ENCODE data around the gene CHRNB4.

CHRNB4 gene

DNA sequence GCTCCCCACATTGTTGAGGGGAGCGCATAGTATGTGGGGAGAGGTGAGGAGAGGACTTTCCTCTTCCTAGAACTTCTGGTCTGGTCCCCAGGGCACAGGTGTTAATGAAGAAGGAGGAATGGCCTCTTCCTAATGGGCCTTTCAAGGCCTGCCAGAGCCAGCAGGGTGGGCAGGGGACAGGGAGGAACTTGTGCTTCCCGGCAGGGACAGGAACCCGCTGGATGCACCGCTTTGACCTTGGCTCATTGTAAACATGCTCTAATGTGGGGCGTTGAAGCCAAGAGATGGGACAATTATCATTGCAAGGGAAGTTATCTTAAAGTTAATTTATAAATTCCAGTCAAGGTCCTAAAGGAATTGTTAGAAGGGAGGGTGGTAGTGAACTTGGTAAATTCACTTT, 21.0 kb upstream of the CHRNB4 start:
- DNase-seq (ENCODE audit: low read depth), result no peak
- TF ChIP-seq CTCF (IDR thresholded peaks at IDR 0.05; ENCODE audit: low read depth, low read length) (no peak), MYC (IDR thresholded peaks at IDR 0.05; ENCODE audit: low read depth, low read length) (no peak), POLR2A (IDR thresholded peaks at IDR 0.05; ENCODE audit: extremely low read depth, insufficient read length) (no peak)
- TF ChIP-seq, protein P1, sequence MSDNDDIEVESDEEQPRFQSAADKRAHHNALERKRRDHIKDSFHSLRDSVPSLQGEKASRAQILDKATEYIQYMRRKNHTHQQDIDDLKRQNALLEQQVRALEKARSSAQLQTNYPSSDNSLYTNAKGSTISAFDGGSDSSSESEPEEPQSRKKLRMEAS (IDR thresholded peaks at IDR 0.05; ENCODE audit: low read depth, low read length), result no peak

DNA sequence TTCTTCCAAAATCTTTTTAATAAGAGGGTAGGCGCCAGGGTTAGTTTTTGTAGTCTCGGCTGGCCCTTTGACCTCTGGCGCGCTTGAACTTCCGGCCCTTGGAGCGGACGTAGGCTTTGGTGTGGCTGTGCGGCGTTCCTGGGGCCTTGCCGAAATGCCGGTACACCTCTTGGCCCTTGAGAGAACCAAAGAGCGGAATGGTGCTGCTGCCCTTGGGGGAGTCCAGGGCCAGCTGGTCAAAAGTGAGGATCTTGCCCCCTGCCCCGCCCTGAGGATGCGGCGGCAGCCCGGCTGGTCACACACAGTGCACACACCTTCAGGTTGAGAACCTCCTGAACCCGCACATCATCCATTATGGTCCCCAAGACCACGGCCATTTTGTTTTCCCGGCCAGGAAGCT, 20.0 kb upstream of the CHRNB4 start:
- TF ChIP-seq, protein P1 (IDR thresholded peaks at IDR 0.05; ENCODE audit: low read depth, low read length), result no peak
- TF ChIP-seq MYC (IDR thresholded peaks at IDR 0.05; ENCODE audit: low read depth, low read length) (no peak), CTCF (IDR thresholded peaks at IDR 0.05; ENCODE audit: low read depth, low read length) (no peak), POLR2A (IDR thresholded peaks at IDR 0.05; ENCODE audit: extremely low read depth, insufficient read length) (no peak)
- DNase-seq (ENCODE audit: low read depth), result no peak

More for the DNA sequence above, 21.0 kb upstream of the CHRNB4 start:
- H3K4me3 ChIP-seq (ENCODE audit: low read depth, low read length), result no peak overlapping the region

DNA sequence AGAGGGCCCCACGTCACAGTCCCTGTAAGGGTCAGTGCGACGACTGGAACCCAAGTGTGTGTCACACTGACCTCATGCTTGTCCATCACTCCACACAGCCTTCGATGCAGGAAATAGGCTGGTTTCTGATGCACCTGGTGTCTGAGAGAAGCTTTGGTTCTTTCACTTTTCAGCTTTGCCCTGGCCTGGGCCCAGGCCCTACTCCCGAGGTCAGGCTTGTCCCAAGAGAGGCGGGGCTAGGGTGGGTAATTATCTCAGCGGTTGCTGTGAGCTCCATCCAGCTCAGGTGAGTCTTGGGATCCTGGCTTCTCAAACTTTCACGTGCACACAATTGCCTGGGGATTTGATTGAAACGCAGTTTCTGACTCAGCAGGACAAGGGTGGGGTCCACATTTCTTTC, 19.6 kb upstream of the CHRNB4 start:
- H3K4me3 ChIP-seq (ENCODE audit: low read depth, low read length), result no peak overlapping the region
- TF ChIP-seq POLR2A (IDR thresholded peaks at IDR 0.05; ENCODE audit: extremely low read depth, insufficient read length), result no peak
- TF ChIP-seq MYC (IDR thresholded peaks at IDR 0.05; ENCODE audit: low read depth, low read length), result no peak
- no peak for TF ChIP-seq CTCF (IDR thresholded peaks at IDR 0.05; ENCODE audit: low read depth, low read length)
- TF ChIP-seq, protein P1 (IDR thresholded peaks at IDR 0.05; ENCODE audit: low read depth, low read length), result no peak

More for the DNA sequence above, 20.0 kb upstream of the CHRNB4 start:
- no peak overlapping the region for H3K4me3 ChIP-seq (ENCODE audit: low read depth, low read length)

GRCh38 chr15:78658823-78659222, 17.8 kb upstream of the CHRNB4 start:
- DNase-seq (ENCODE audit: low read depth), result no peak
- TF ChIP-seq, protein P1 (IDR thresholded peaks at IDR 0.05; ENCODE audit: low read depth, low read length), result no peak
- no peak for TF ChIP-seq CTCF (IDR thresholded peaks at IDR 0.05; ENCODE audit: low read depth, low read length)
- no peak overlapping the region for H3K4me3 ChIP-seq (ENCODE audit: low read depth, low read length)

More for the DNA sequence above, 19.6 kb upstream of the CHRNB4 start:
- no peak for DNase-seq (ENCODE audit: low read depth)

GRCh38 chr15:78654272-78654671, 13.3 kb upstream of the CHRNB4 start:
- no peak for TF ChIP-seq CTCF (IDR thresholded peaks at IDR 0.05; ENCODE audit: low read depth, low read length)
- no peak for TF ChIP-seq MYC (IDR thresholded peaks at IDR 0.05; ENCODE audit: low read depth, low read length)
- TF ChIP-seq POLR2A (IDR thresholded peaks at IDR 0.05; ENCODE audit: extremely low read depth, insufficient read length), result no peak
- TF ChIP-seq, protein P1 (IDR thresholded peaks at IDR 0.05; ENCODE audit: low read depth, low read length), result no peak
- no peak for DNase-seq (ENCODE audit: low read depth)
- H3K4me3 ChIP-seq (ENCODE audit: low read depth, low read length), result no peak overlapping the region
